Psoas muscle (tissue), 8 donors: ENCODE measurements around the gene MAST4. TPM values are rescaled to one million over a fixed set of nuclear protein-coding genes. Genes with fewer than 3 reads are reported as not detected.

Experiments
- ATAC-seq, 4 donors: fragments of 200-7000 bp; cut with Tn5 transposase; one replicate each; pipeline ENCODE4 v1.9.1; 2020; ENCODE audit warnings: moderate library complexity in 3 of 4, mild to moderate bottlenecking in 2 of 4
- DNase-seq, 2 donors: peaks; one replicate each; pipeline ENCODE4 v3.0.0-alpha.2; 2020
- H3K27ac ChIP-seq: fragments of 200-600 bp; one replicate; pipeline ENCODE4 v1.8.0; 2022
- H3K27me3 ChIP-seq, 3 donors: fragments of 200-600 bp in 1 of 3; one replicate each; pipeline versions ENCODE4 v1.6.1 to v1.8.0; 2013 to 2022; ENCODE audit warnings: low read length in 2 of 3, mild to moderate bottlenecking in 2 of 3, moderate library complexity in 1 of 3; ENCODE audit not compliant: insufficient read depth in 3 of 3
- H3K36me3 ChIP-seq, 2 donors: fragments of 200-600 bp in 1 of 2; one replicate each; pipeline versions ENCODE4 v1.6.1 to v1.8.0; 2013 to 2022; ENCODE audit warnings: low read depth in 1 of 2, mild to moderate bottlenecking in 1 of 2, moderate library complexity in 1 of 2; ENCODE audit not compliant: insufficient read depth in 1 of 2
- H3K4me1 ChIP-seq: fragments of 200-600 bp; one replicate; pipeline ENCODE4 v1.8.0; 2022
- H3K4me3 ChIP-seq: fragments of 200-600 bp; one replicate; pipeline ENCODE4 v1.8.0; 2022; ENCODE audit warnings: mild to moderate bottlenecking
- H3K9me3 ChIP-seq: fragments of 200-600 bp; one replicate; pipeline ENCODE4 v1.8.0; 2022
- WGBS, 3 donors: extraction: QIAGEN DNeasy Blood & Tissue Kit; methylation state at CpG; one replicate each; pipeline versions ENCODE4 v1.1.6 to v1.1.7; 2013; 5-methylcytosine and 5-hydroxymethylcytosine counted together
- intact Hi-C, 2 donors: fragments of 100-400 bp; cut with DNase I; formaldehyde crosslinking; loops; one replicate each; pipeline versions ENCODE4 v1.11.0 to v1.14.2; 2022
- polyA plus RNA-seq, 3 donors: library from polyadenylated mRNA; stranded (reverse); fragments of 200-250 nt; gene quantifications; one replicate each; pipeline ENCODE4 v1.2.3, GENCODE V29; 2013
- total RNA-seq, 4 donors: library from RNA; stranded (reverse); fragmentation: NEBNext Ultra II Directional in 2 of 4; extraction: Animal tissue kit (Norgen Biotek cat#: 25700) in 2 of 4; gene quantifications; one replicate each; pipeline versions ENCODE4 v1.2.1 to v1.2.4, GENCODE V29; 2021 to 2023
- TF ChIP-seq, protein P1 (sequence below): fragments of 200-600 bp; IDR thresholded peaks from one replicate; pipeline ENCODE4 v1.8.0; 2022; ENCODE audit warnings: antibody characterized with exemption
- donor health status: healthy with polysubstance abuse.
- donor health status: DM: no; HTN: no; CAD: no; lungs with moderate emphysema.
- donor health status: Bipolar disorder and iron deficiency.
- donor health status: healthy.
- donor health status: DM: yes; HTN: yes; CAD: no.
- donor health status: DM: no; HTN: no; CAD: no.
- donor health status: DM: no; HTN: no; CAD: no.
- donor health status: DM: yes; HTN: yes; CAD: no.

Gene MAST4
- total and polyA plus RNA-seq, 7 donors: 3.2 to 123 (median 12.1) TPM

GRCh38 chr5:66923457-66923856 lies 327.3 kb downstream of the MAST4 start:
- no peaks in the 10 kb centered on the region for H3K36me3 ChIP-seq
- no peaks in the 10 kb centered on the region for H3K4me1 ChIP-seq
- DNase-seq: no peak
- H3K27me3 ChIP-seq: no peaks in the 10 kb centered on the region
- TF ChIP-seq, protein P1, sequence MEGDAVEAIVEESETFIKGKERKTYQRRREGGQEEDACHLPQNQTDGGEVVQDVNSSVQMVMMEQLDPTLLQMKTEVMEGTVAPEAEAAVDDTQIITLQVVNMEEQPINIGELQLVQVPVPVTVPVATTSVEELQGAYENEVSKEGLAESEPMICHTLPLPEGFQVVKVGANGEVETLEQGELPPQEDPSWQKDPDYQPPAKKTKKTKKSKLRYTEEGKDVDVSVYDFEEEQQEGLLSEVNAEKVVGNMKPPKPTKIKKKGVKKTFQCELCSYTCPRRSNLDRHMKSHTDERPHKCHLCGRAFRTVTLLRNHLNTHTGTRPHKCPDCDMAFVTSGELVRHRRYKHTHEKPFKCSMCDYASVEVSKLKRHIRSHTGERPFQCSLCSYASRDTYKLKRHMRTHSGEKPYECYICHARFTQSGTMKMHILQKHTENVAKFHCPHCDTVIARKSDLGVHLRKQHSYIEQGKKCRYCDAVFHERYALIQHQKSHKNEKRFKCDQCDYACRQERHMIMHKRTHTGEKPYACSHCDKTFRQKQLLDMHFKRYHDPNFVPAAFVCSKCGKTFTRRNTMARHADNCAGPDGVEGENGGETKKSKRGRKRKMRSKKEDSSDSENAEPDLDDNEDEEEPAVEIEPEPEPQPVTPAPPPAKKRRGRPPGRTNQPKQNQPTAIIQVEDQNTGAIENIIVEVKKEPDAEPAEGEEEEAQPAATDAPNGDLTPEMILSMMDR: no peak
- H3K9me3 ChIP-seq: no peaks in the 10 kb centered on the region
- intact Hi-C loops: no loop called here
- no peak overlapping the region for H3K4me3 ChIP-seq
- no peak overlapping the region for H3K27ac ChIP-seq
- WGBS, 3 donors: 41 to 48% (median 43%) methylated on average over 1 of the region's 1 CpG
- ATAC-seq: no peak

DNA sequence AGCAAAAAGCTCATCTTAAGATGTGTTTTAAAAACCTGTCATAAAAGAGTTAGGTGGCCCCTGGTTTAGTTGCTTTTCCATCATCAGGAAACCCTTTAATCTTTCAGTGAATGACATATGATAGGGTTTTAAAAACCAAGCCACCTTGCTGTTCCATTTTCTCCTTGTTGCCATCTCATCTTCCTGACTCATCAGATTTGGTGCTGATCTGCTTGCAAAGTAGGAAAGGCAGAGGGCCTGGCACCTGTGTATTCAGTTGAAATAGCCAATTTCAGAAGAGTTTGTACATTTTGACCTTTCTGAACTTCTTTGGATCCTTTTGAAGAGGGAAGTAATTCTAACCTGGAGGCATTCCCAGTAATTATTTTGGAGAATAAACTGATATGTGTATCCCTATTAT lies 327.7 kb downstream of the MAST4 start:
- Histone ChIP-seq H3K4me1 (no peaks in the 10 kb centered on the region), H3K36me3 (no peaks in the 10 kb centered on the region), H3K9me3 (no peaks in the 10 kb centered on the region), H3K4me3 (no peak overlapping the region), H3K27me3 (no peaks in the 10 kb centered on the region), H3K27ac (no peak overlapping the region)
- intact Hi-C loops: no loop called here
- no peak for ATAC-seq
- DNase-seq: no peak
- TF ChIP-seq, protein P1: no peak

- intact Hi-C loops: no loop called here
- Histone ChIP-seq H3K9me3 (no peaks in the 10 kb centered on the region), H3K27ac (no peak overlapping the region)
These were observed 330.9 kb downstream of the MAST4 start for GRCh38 chr5:66927140-66927539.

DNA sequence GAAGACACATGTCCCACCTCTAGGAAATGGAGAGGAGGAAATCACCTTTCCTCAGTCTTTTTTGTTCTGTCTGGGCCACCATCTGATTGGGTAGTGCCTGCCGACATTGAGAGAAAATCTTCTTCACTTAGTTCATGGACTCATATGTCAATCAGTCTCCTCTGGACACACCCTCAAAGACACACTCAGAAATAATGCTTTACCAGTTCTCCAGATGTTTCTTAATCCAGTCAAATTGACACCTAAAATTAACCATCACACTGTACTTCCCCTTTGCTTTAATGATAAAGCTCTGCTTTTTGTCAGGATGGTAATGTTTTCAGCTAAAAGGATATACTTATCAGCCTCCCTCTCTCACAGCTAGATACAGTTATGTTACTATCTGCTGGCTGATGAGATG lies 333.1 kb downstream of the MAST4 start:
- intact Hi-C loops: no loop called here
- no peak for ATAC-seq
- 92% methylated on average over 1 of the region's 1 CpG for WGBS, 3 donors

More at GRCh38 chr5:66927140-66927539, 330.9 kb downstream of the MAST4 start:
- Histone ChIP-seq H3K36me3 (no peaks in the 10 kb centered on the region), H3K4me1 (no peaks in the 10 kb centered on the region), H3K27me3 (no peaks in the 10 kb centered on the region), H3K4me3 (no peak overlapping the region)
- DNase-seq: no peak
- TF ChIP-seq, protein P1: no peak
- ATAC-seq: no peak

DNA sequence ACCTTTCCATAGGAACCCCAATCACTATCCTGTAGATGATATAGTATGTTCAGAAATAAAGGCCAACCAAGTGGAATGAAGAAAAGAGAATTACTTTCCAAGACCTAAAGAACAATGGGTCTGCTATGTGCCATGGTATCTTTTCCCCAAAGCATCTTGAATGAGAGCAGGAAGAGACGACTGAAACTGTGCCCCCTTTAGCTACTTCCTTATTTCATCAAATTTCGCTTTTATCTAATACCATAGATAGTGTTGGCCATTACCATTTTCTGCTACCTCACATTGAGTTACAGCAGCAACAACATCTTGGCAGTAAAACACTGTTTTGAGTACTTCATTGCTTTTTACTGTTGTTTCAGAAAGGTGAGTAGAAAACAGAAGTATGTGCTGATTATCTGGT lies 333.8 kb downstream of the MAST4 start:
- Histone ChIP-seq H3K4me1 (no peaks in the 10 kb centered on the region), H3K27ac (no peak overlapping the region), H3K9me3 (no peaks in the 10 kb centered on the region), H3K27me3 (no peaks in the 10 kb centered on the region), H3K36me3 (no peaks in the 10 kb centered on the region), H3K4me3 (no peak overlapping the region)
- TF ChIP-seq, protein P1: no peak
- WGBS, 3 donors: 74 to 90% (median 87%) methylated on average over 2 of the region's 2 CpGs
- intact Hi-C loops: no loop called here
- no peak for DNase-seq
- no peak for ATAC-seq

More for the DNA sequence above, 333.1 kb downstream of the MAST4 start:
- no peak overlapping the region for H3K27ac ChIP-seq
- no peak overlapping the region for H3K4me3 ChIP-seq
- TF ChIP-seq, protein P1: no peak
- H3K36me3 ChIP-seq: no peaks in the 10 kb centered on the region
- no peaks in the 10 kb centered on the region for H3K27me3 ChIP-seq
- no peaks in the 10 kb centered on the region for H3K9me3 ChIP-seq
- no peaks in the 10 kb centered on the region for H3K4me1 ChIP-seq
- DNase-seq: no peak
